ENCODE results near the gene SOX8. TPM values are rescaled to one million over a fixed set of nuclear protein-coding genes. Genes with fewer than 3 reads are reported as not detected.

The SOX8 gene
- total RNA-seq, 1 experiment from 2014 or later: not detected

DNA sequence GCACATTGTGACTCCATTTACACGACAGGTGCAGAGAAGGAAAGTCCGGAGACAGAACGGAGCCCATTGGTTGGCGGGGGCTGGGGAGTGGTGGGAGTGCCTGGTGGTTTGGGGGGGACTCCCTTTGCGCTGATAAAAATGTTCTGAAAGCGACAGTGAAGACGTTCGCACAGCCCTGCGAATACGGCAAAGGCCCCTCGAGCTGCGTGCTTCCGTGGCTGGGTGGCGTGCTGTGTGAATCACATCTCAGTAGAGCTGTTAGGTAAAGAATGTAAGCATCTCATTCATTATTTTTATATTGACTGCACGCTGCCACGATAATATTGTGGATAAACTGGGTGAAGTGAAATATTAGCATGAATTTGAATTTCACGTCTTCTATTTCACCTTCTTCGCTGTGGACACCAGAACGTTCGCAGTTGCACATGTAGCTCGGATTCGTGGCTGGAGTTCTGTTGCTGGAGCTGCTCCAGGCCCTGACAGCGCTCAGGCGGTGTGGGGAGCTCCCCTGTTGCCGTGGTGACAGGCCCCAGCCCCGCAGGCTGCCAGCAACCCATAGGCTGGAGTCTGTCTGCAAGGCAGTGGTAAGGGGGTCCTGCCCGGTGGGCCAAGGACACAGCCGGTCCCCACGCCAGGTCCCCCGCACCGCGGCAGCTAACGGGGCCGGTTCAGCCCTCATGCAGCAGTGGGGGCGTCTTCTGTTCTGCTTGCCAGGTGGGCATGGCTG is 44.6 kb downstream of the SOX8 start:
- peaks cover 9% of the 10 kb centered on the region for H3K4me1 Mint-ChIP-seq (ENCODE audit: insufficient read depth, unreplicated experiment)
- no peak for DNase-seq (ENCODE audit: unreplicated experiment)
- TF ChIP-seq CTCF (IDR thresholded peaks at IDR 0.05; ENCODE audit: unreplicated experiment): no peak
- no TSS peak for BruUV-seq (replicated peaks)
- CTCF ChIA-PET: no interaction called here
- H3K9me3 Mint-ChIP-seq (ENCODE audit: unreplicated experiment): no peaks in the 10 kb centered on the region
- H3K36me3 Mint-ChIP-seq (ENCODE audit: insufficient read depth, unreplicated experiment): no peaks in the 10 kb centered on the region
- no peak overlapping the region for H3K27ac Mint-ChIP-seq (ENCODE audit: low read depth, unreplicated experiment)
- H3K27me3 Mint-ChIP-seq (ENCODE audit: insufficient read depth, unreplicated experiment): peaks cover 20% of the 10 kb centered on the region
- POLR2A ChIA-PET: no interaction called here
- intact Hi-C loops (cut with micrococcal nuclease): no loop called here
- no peak overlapping the region for H3K4me3 Mint-ChIP-seq (ENCODE audit: unreplicated experiment)

DNA sequence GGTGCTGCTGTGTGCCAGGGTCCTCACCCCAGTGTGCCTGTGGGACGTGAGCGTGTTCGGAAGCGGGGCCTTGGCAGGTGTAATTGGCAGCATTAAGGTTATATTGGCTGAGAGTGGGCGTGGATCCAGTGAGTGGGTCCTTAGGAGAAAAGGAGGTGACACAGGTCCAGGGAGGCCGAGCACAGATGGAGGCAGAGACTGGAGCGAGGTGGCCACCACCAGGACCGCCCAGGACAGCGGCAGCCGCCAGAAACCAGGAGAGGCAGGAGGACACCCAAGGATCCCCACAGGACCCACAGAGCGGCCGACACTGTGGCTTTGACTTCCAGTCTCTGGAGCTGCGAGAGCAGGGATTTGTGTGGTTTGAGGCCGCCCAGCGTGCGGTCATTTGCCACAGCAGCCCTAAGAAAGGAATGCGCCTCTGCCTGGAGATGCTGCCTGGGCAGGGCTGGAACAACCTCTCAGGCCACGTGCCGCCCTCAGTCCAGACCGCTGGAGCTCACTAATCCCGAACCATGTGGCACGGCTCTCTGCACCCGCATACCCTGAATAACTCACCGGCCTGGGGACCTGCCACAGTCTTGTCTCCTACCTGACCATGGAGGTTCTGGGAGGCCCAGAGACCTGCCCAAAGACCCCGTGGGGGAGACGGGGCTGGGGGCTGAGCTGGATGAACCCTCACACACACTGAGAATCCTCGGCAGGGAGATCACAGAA is 45.4 kb downstream of the SOX8 start:
- Mint-ChIP-seq H3K27me3 (ENCODE audit: insufficient read depth, unreplicated experiment) (peaks cover 20% of the 10 kb centered on the region), H3K4me3 (ENCODE audit: unreplicated experiment) (no peak overlapping the region), H3K36me3 (ENCODE audit: insufficient read depth, unreplicated experiment) (no peaks in the 10 kb centered on the region), H3K4me1 (ENCODE audit: insufficient read depth, unreplicated experiment) (peaks cover 9% of the 10 kb centered on the region), H3K9me3 (ENCODE audit: unreplicated experiment) (no peaks in the 10 kb centered on the region), H3K27ac (ENCODE audit: low read depth, unreplicated experiment) (no peak overlapping the region)
- intact Hi-C loops (cut with micrococcal nuclease): no loop called here
- TF ChIP-seq CTCF (IDR thresholded peaks at IDR 0.05; ENCODE audit: unreplicated experiment): no peak
- CTCF ChIA-PET: no interaction called here
- POLR2A ChIA-PET: interaction anchor here (1.4 kb wide), 1 partner anchor 10 kb away, joined by 4 read pairs; no protein-coding TSS in a partner anchor
- BruUV-seq (replicated peaks): no TSS peak
- DNase-seq (ENCODE audit: unreplicated experiment): no peak

DNA sequence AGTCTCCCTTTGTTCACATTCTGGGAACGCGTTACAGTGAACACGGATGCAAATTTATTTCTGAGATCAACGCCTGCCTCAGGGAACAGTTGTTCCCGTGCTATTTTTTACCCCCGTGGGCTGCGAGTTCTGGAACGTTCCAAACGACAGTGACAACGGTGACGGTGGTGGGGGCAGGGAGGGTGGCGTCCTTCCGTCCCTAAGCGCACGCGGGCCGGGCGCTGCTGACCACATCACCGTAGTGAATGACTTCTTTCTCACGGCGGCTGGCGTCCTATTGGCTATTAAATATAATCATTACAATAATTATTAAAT is 45.9 kb downstream of the SOX8 start:
- Mint-ChIP-seq H3K27me3 (ENCODE audit: insufficient read depth, unreplicated experiment) (peaks cover 20% of the 10 kb centered on the region), H3K4me1 (ENCODE audit: insufficient read depth, unreplicated experiment) (peaks cover 9% of the 10 kb centered on the region), H3K9me3 (ENCODE audit: unreplicated experiment) (no peaks in the 10 kb centered on the region), H3K4me3 (ENCODE audit: unreplicated experiment) (no peak overlapping the region), H3K36me3 (ENCODE audit: insufficient read depth, unreplicated experiment) (no peaks in the 10 kb centered on the region), H3K27ac (ENCODE audit: low read depth, unreplicated experiment) (no peak overlapping the region)
- no peak for DNase-seq (ENCODE audit: unreplicated experiment)
- TF ChIP-seq CTCF (IDR thresholded peaks at IDR 0.05; ENCODE audit: unreplicated experiment): no peak
- BruUV-seq (replicated peaks): no TSS peak
- intact Hi-C loops (cut with micrococcal nuclease): no loop called here
- ChIA-PET CTCF (no interaction called here), POLR2A (interaction anchor here (1.4 kb wide), 1 partner anchor 10 kb away, joined by 4 read pairs; no protein-coding TSS in a partner anchor)

DNA sequence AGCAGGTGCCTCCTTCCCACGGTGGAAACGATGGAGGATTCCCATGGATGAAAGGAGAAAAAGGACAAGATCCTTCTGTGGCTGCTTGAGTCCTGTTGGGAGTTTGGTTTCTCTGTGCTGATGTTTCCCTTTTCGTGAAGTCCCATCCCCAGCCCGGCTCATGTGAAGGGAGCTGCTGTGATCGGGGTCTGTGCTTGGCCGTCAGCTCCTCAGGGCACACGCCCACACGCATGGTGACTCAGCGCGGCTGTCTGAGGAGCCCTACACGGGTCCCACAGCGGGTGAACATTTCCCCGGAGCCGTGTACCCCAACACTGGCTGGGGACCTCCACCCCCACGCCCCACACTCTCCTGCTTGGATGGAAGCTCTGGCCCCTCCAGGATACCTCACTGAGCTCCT is 46.5 kb downstream of the SOX8 start:
- no peaks in the 10 kb centered on the region for H3K9me3 Mint-ChIP-seq (ENCODE audit: unreplicated experiment)
- H3K27me3 Mint-ChIP-seq (ENCODE audit: insufficient read depth, unreplicated experiment): peaks cover 20% of the 10 kb centered on the region
- ChIA-PET CTCF (interaction anchor here (0.6 to 1.3 kb wide), 2 partner anchors 75 to 693 kb away, joined by 5 read pairs; no protein-coding TSS in a partner anchor), POLR2A (interaction anchor here (1.4 kb wide), 1 partner anchor 9 kb away, joined by 4 read pairs; no protein-coding TSS in a partner anchor)
- H3K27ac Mint-ChIP-seq (ENCODE audit: low read depth, unreplicated experiment): no peak overlapping the region
- no TSS peak for BruUV-seq (replicated peaks)
- H3K36me3 Mint-ChIP-seq (ENCODE audit: insufficient read depth, unreplicated experiment): no peaks in the 10 kb centered on the region
- intact Hi-C loops (cut with micrococcal nuclease): no loop called here
- no peak for DNase-seq (ENCODE audit: unreplicated experiment)
- H3K4me1 Mint-ChIP-seq (ENCODE audit: insufficient read depth, unreplicated experiment): peaks cover 9% of the 10 kb centered on the region
- TF ChIP-seq CTCF (IDR thresholded peaks at IDR 0.05; ENCODE audit: unreplicated experiment): no peak
- no peak overlapping the region for H3K4me3 Mint-ChIP-seq (ENCODE audit: unreplicated experiment)

Data from MCF 10A (cell line).